ENCODE results near the gene TMEM135.
"Not testable (repeated sequence)": the region's sequence is repeated elsewhere in the genome, so short reads cannot be mapped to it uniquely, and the experiment has no call there.

TMEM135 gene

GRCh38 chr11:87101956-87102580, 64.3 kb downstream of the TMEM135 start:
- H3K4me3 ChIP-seq (ENCODE audit: low read depth, low read length) = no peak overlapping the region
- H3K4me1 ChIP-seq = peaks cover 7% of the 10 kb centered on the region
- no peaks in the 10 kb centered on the region for H3K27me3 ChIP-seq
- no peak for DNase-seq
- no peaks in the 10 kb centered on the region for H3K36me3 ChIP-seq
- no peaks in the 10 kb centered on the region for H3K9me3 ChIP-seq
- no peak for TF ChIP-seq CTCF (IDR thresholded peaks at IDR 0.05; ENCODE audit: low read depth, low read length)

GRCh38 chr11:87105826-87106225, 68.1 kb downstream of the TMEM135 start:
- not testable (repeated sequence) for H3K4me3 ChIP-seq (ENCODE audit: low read depth, low read length); H3K4me1 ChIP-seq; H3K36me3 ChIP-seq; H3K27me3 ChIP-seq; DNase-seq; H3K9me3 ChIP-seq

- not testable (repeated sequence) for H3K9me3 ChIP-seq; H3K4me3 ChIP-seq (ENCODE audit: low read depth, low read length); H3K36me3 ChIP-seq; DNase-seq; H3K27me3 ChIP-seq; H3K4me1 ChIP-seq
These were observed 69.6 kb downstream of the TMEM135 start for GRCh38 chr11:87107379-87107778.

GRCh38 chr11:87110443-87111131, 72.9 kb downstream of the TMEM135 start:
- no peak for TF ChIP-seq CTCF (IDR thresholded peaks at IDR 0.05; ENCODE audit: low read depth, low read length)
- Histone ChIP-seq H3K36me3 (no peaks in the 10 kb centered on the region), H3K9me3 (no peaks in the 10 kb centered on the region)

GRCh38 chr11:87114093-87114492, 76.4 kb downstream of the TMEM135 start:
- Histone ChIP-seq H3K4me3 (ENCODE audit: low read depth, low read length) (no peak overlapping the region), H3K36me3 (no peaks in the 10 kb centered on the region), H3K4me1 (no peaks in the 10 kb centered on the region), H3K9me3 (no peaks in the 10 kb centered on the region), H3K27me3 (no peaks in the 10 kb centered on the region)
- no peak for TF ChIP-seq CTCF (IDR thresholded peaks at IDR 0.05; ENCODE audit: low read depth, low read length)
- DNase-seq = no peak

More at GRCh38 chr11:87110443-87111131, 72.9 kb downstream of the TMEM135 start:
- no peaks in the 10 kb centered on the region for H3K27me3 ChIP-seq
- no peaks in the 10 kb centered on the region for H3K4me1 ChIP-seq
- no peak for DNase-seq
- no peak overlapping the region for H3K4me3 ChIP-seq (ENCODE audit: low read depth, low read length)

- H3K4me1 ChIP-seq = no peaks in the 10 kb centered on the region
- H3K9me3 ChIP-seq = no peaks in the 10 kb centered on the region
- no peak for DNase-seq
- H3K36me3 ChIP-seq = no peaks in the 10 kb centered on the region
- no peaks in the 10 kb centered on the region for H3K27me3 ChIP-seq
- TF ChIP-seq CTCF (IDR thresholded peaks at IDR 0.05; ENCODE audit: low read depth, low read length) = no peak
- H3K4me3 ChIP-seq (ENCODE audit: low read depth, low read length) = no peak overlapping the region
These were observed 78.5 kb downstream of the TMEM135 start for GRCh38 chr11:87116185-87116584.

- Histone ChIP-seq H3K4me1 (no peaks in the 10 kb centered on the region), H3K9me3 (no peaks in the 10 kb centered on the region), H3K4me3 (ENCODE audit: low read depth, low read length) (no peak overlapping the region), H3K27me3 (no peaks in the 10 kb centered on the region), H3K36me3 (no peaks in the 10 kb centered on the region)
- DNase-seq = no peak
- TF ChIP-seq CTCF (IDR thresholded peaks at IDR 0.05; ENCODE audit: low read depth, low read length) = no peak
These were observed 83.2 kb downstream of the TMEM135 start for GRCh38 chr11:87120937-87121336.

Measured in BE2C (cell line).